ENCODE results near the gene PKN3.

- TF ChIP-seq CTCF (IDR thresholded peaks at IDR 0.05) (no peak), POLR2AphosphoS5 (IDR thresholded peaks at IDR 0.05) (no peak), POLR2A (IDR thresholded peaks at IDR 0.05) (no peak), EP300 (IDR thresholded peaks at IDR 0.05) (no peak)
These were observed 48.4 kb upstream of the PKN3 start for GRCh38 chr9:128653908-128654307.
